KG1 (cell line): ENCODE results near the gene TMC2.
A peak's percentile ranks its signal among the peaks of the same experiment; 100 is the strongest.
"Not testable (repeated sequence)": the region's sequence is repeated elsewhere in the genome, so short reads cannot be mapped to it uniquely, and the experiment has no call there.

Source experiments
- DNase-seq: peaks from one replicate; lab custom pipeline; 2025; lab: John Stamatoyannopoulos, UW

The TMC2 gene

GRCh38 chr20:2663887-2664719, 127.7 kb downstream of the TMC2 start, which contains the start of gene IDH3B:
TSS of gene IDH3B (minus strand) at chr20:2664216. CDS start at chr20:2664188, 28 bp downstream.
- DNase-seq: peak; percentile 73

- no peak for DNase-seq
Observed at GRCh38 chr20:2671977-2672376, 135.6 kb downstream of the TMC2 start.

GRCh38 chr20:2672446-2672845, 136.1 kb downstream of the TMC2 start:
- no peak for DNase-seq

DNA sequence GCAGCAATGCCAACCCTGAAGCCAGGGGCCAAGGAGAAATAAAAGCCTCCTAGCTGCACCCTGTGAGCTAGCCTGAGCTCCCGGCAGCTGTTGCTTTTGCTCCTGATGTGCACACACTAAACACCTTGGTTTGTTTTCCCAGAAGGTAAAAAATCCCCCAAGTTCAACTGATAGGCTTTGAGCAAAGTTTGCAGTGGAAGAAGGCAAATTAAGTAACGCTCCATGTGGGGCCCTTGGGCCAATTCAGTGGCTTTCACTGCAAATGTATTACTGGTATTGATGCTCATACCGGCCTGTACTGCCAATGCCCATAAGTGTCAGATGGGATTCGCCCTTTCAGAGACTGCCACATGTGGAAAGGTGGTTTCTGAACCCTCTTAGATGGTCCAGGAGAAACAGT, 137.1 kb downstream of the TMC2 start:
- no peak for DNase-seq

DNA sequence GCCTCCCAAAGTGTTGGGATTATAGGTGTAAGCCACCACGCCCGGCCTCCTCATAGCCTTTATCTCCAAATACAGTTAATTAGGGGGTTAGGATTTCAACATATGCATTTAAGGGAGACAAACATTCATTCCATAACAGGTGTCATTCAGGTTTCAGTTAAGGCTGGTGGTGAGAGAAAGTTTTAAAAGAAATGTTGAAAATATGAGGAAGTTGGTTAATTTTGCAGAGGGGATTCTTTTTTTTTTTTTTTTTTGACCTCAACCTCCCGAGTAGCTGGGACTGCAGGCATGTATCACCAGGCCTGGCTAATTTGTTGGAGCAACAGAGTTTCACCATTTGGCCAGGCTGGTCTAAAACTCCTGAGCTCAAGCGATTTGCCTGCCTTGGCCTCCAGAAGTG, 143.7 kb downstream of the TMC2 start:
- no peak for DNase-seq

DNA sequence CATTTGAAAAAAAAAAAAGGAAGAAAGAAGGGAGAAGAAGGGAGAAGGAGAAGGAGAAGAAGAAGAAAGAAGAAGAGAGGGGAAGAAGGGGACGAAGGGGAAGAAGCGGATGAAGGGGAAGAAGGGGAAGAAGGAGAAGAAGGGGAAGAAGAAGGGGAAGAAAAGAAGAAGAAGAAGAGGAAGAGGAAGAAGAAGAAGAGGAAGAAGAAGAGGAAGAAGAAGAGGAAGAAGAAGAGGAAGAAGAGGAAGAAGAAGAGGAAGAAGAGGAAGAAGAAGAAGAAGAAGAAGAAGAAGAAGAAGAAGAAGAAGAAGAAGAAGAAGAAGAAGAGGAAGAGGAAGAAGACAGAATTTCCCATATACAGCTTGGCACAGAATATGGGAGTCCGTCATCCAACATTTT, 145.7 kb downstream of the TMC2 start:
- DNase-seq: not testable (repeated sequence)

GRCh38 chr20:2684817-2685216, 148.4 kb downstream of the TMC2 start:
- not testable (repeated sequence) for DNase-seq

DNA sequence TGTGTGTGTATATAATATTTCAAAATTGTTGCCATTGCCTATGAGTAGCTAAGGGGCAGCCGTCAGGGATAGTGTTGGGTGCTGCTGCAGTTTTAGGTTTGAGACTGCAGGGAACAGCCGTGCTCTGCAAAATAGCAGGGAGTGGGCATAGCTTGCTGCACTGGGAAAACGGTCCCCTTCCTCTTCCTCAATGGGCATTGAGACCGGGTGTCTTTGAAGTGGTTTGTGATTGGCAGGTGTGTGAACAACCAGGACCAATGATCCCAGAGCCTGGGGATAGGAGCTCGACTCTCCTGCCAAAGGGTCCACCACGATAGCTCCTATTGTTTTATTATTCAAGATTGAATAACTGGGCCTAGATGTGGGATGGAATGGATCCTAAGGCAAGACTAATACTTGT, 151.1 kb downstream of the TMC2 start:
- DNase-seq: no peak

DNA sequence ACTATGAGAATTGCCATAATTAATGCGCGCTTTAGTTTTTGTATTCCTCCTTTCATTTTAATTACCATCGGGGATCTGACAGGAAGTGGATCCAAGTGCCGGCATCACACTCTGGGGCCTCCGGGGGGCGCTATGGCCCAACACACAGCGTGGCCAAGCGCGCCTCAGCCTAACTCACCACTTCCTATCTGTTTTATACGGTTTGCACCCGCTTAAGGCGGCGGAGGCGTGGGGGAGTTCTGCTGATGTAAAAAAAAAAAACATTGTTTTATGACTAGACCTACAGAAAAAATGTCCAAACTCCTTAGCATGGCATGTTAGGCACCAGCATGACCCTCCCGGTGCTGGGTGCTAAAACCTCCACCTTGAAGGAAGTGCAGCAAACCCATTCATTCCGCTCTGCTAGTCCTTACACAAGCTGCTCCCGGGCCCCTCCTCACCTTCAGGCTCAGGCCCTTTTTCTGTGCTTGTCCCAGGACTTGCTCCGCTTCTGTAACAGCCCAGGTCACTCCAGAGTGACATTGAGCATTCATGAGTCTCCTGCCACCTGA, 151.7 kb downstream of the TMC2 start:
- peak; percentile 40 for DNase-seq

DNA sequence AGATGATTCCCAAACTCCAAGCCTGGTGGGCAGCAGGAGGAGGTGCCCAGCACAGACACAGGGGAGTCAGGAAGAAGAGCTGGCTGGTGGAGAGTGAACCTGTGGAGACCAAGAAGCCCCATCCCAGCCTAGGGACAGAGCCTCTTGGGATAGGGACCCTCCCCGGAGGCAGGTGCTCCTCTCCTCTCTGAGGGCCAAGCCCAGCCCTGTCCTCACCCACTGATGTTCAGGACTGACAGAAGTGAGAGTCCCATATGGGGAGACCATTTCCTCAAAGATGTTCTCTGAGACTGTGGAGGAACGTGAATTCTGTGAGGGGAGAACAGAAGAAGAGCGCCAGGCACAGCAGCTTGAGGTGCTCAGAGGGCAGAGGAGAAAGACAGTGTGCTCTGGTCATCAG, 153.8 kb downstream of the TMC2 start:
- DNase-seq: no peak

GRCh38 chr20:2690718-2691117, 154.3 kb downstream of the TMC2 start:
- DNase-seq: no peak

DNA sequence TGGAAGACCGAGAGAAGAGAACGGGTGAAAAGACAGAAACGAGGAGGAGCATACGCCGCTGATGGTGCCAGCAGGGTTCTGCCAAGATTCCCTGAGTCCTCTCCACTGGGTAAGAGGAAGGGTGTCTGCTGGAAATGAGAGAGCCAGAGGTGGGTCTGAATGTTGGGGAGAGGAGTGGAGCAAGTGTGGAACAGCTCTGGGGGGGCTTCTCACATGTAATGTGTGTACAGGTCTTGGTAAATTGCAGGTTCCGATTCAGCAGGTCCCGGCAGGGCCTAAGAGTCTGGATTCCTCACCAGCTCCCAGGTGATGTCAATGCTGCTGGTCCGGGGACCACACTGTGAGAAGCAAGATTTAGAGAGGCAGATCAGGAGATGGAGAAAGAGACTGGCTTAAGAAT, 154.8 kb downstream of the TMC2 start:
- DNase-seq: no peak
